Type B pancreatic cell (in vitro differentiated cells): ENCODE results near the gene MCC. TPM values are rescaled to one million over a fixed set of nuclear protein-coding genes. Genes with fewer than 3 reads are reported as not detected.

ENCODE experiments used
- DNase-seq: peaks from one replicate; pipeline ENCODE4 v3.0.0; 2021; ENCODE audit warnings: mixed read lengths; ENCODE audit not compliant: unreplicated experiment; ENCODE audit errors: extremely low spot score
- H3K27ac Mint-ChIP-seq: 2 replicates; pipeline ENCODE4 v1.8.0; 2021; ENCODE audit warnings: mild to moderate bottlenecking, mixed read lengths
- H3K27me3 Mint-ChIP-seq: 2 replicates; pipeline ENCODE4 v1.8.0; 2021; ENCODE audit warnings: mixed read lengths
- H3K36me3 Mint-ChIP-seq: 2 replicates; pipeline ENCODE4 v1.8.0; 2021; ENCODE audit warnings: mixed read lengths
- H3K4me1 Mint-ChIP-seq: one replicate; pipeline ENCODE4 v1.8.0; 2021; ENCODE audit warnings: mixed read lengths; ENCODE audit not compliant: unreplicated experiment
- H3K4me3 Mint-ChIP-seq: 2 replicates; pipeline ENCODE4 v1.8.0; 2021; ENCODE audit warnings: mild to moderate bottlenecking, mixed read lengths
- H3K9me3 Mint-ChIP-seq: 2 replicates; pipeline ENCODE4 v1.8.0; 2021; ENCODE audit warnings: mixed read lengths
- total RNA-seq: library from RNA; stranded (reverse); gene quantifications from 2 replicates; pipeline ENCODE4 v1.2.1, GENCODE V29; 2021; ENCODE audit warnings: low replicate concordance
- TF ChIP-seq, protein P1 (sequence below): fragments of 200-600 bp; sonication (generic); conservative IDR thresholded peaks from 2 replicates; pipeline ENCODE4 v1.5.0; 2021; ENCODE audit warnings: antibody characterized with exemption, mild to moderate bottlenecking

MCC gene
- total RNA-seq, 1 donor from 2014 or later = 24.0 TPM

GRCh38 chr5:113093558-113093957, 394.7 kb downstream of the MCC start:
- peaks cover 5% of the 10 kb centered on the region for H3K36me3 Mint-ChIP-seq
- H3K4me1 Mint-ChIP-seq = peaks cover 16% of the 10 kb centered on the region
- DNase-seq = no peak
- no peak overlapping the region for H3K4me3 Mint-ChIP-seq
- H3K27ac Mint-ChIP-seq = no peak overlapping the region
- H3K27me3 Mint-ChIP-seq = no peaks in the 10 kb centered on the region
- TF ChIP-seq, protein P1, sequence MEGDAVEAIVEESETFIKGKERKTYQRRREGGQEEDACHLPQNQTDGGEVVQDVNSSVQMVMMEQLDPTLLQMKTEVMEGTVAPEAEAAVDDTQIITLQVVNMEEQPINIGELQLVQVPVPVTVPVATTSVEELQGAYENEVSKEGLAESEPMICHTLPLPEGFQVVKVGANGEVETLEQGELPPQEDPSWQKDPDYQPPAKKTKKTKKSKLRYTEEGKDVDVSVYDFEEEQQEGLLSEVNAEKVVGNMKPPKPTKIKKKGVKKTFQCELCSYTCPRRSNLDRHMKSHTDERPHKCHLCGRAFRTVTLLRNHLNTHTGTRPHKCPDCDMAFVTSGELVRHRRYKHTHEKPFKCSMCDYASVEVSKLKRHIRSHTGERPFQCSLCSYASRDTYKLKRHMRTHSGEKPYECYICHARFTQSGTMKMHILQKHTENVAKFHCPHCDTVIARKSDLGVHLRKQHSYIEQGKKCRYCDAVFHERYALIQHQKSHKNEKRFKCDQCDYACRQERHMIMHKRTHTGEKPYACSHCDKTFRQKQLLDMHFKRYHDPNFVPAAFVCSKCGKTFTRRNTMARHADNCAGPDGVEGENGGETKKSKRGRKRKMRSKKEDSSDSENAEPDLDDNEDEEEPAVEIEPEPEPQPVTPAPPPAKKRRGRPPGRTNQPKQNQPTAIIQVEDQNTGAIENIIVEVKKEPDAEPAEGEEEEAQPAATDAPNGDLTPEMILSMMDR = no peak
- H3K9me3 Mint-ChIP-seq = no peaks in the 10 kb centered on the region

DNA sequence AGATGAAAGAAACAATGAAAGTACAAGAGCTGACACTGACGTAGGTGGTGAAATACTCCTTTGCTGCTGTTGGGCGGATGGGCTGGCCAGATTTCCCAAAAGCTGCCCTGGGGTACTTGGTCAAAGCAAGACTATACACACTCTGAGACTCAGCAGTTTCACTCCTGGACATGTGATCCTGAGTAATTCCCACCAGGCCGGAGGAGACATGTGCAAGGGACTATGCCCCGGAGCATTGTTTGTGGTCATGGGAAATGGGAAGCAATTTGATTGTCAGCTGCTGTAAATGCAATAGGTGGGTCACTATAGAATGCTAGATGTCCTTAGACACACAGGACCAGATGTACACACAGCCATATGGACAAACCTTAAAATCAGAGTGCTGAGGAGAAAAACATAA, 395.6 kb downstream of the MCC start:
- TF ChIP-seq, protein P1 = no peak
- peaks cover 5% of the 10 kb centered on the region for H3K36me3 Mint-ChIP-seq
- no peaks in the 10 kb centered on the region for H3K9me3 Mint-ChIP-seq
- no peak overlapping the region for H3K27ac Mint-ChIP-seq
- no peaks in the 10 kb centered on the region for H3K27me3 Mint-ChIP-seq
- DNase-seq = no peak
- no peak overlapping the region for H3K4me3 Mint-ChIP-seq
- H3K4me1 Mint-ChIP-seq = peaks cover 16% of the 10 kb centered on the region

- H3K27ac Mint-ChIP-seq = no peak overlapping the region
- no peak overlapping the region for H3K4me3 Mint-ChIP-seq
- H3K4me1 Mint-ChIP-seq = peaks cover 16% of the 10 kb centered on the region
- H3K9me3 Mint-ChIP-seq = no peaks in the 10 kb centered on the region
- no peaks in the 10 kb centered on the region for H3K27me3 Mint-ChIP-seq
- TF ChIP-seq, protein P1 = no peak
- no peak for DNase-seq
- H3K36me3 Mint-ChIP-seq = peaks cover 5% of the 10 kb centered on the region
Observed at GRCh38 chr5:113091622-113092021, 396.6 kb downstream of the MCC start.

DNA sequence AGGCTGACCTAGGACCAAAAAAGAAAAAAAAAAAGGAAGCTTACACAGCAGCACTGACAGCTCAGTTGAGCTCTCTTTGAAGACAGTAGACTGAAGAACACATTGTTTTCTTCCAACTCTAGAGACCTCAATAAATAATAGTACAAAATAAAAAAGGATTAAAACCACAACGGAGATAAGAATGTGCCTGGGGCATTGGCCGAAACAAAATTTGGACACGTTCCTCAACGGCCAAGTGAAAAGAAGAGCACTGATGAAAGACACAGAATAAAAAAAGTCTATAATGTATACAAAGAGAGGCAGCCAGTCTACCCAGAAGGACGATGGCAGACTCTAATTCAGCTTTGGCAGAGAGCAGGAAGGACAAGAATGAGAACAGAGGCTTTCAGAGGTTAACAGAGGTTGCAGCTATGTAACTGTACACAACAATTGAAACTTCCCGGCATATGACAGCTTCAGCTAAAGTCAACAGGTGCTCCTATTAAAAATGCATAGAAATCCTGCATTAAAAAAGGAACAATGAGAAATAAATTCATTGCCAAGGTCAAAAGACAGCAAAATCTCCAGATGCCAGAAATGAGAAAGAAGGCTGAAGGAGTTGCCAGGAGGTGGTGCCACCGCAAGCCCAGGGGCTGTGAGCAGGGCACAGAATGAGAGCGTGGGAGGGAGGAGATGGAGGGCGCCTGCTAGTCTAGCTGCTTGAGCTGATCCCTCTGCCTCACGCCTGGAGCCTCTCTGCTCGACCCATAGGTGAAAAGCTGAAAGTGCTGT, 397.7 kb downstream of the MCC start:
- Mint-ChIP-seq H3K36me3 (peaks cover 10% of the 10 kb centered on the region), H3K27ac (no peak overlapping the region)

GRCh38 chr5:113089653-113090335, 398.5 kb downstream of the MCC start:
- peaks cover 16% of the 10 kb centered on the region for H3K4me1 Mint-ChIP-seq

More for the DNA sequence above, 397.7 kb downstream of the MCC start:
- Mint-ChIP-seq H3K4me1 (peaks cover 16% of the 10 kb centered on the region), H3K4me3 (no peak overlapping the region), H3K9me3 (no peaks in the 10 kb centered on the region), H3K27me3 (no peaks in the 10 kb centered on the region)
- TF ChIP-seq, protein P1 = no peak
- DNase-seq = no peak

More at GRCh38 chr5:113089653-113090335, 398.5 kb downstream of the MCC start:
- TF ChIP-seq, protein P1 = no peak
- Mint-ChIP-seq H3K9me3 (no peaks in the 10 kb centered on the region), H3K27ac (no peak overlapping the region), H3K4me3 (no peak overlapping the region), H3K36me3 (peaks cover 10% of the 10 kb centered on the region), H3K27me3 (no peaks in the 10 kb centered on the region)
- DNase-seq = no peak
